Heart left ventricle (tissue), 16 donors: ENCODE measurements around the gene SND1. TPM values are rescaled to one million over a fixed set of nuclear protein-coding genes. Genes with fewer than 3 reads are reported as not detected.

Source experiments
- ATAC-seq, 4 donors: fragments of 200-7000 bp; cut with Tn5 transposase; one replicate each; pipeline ENCODE4 v1.9.1; 2020 to 2022; ENCODE audit warnings: moderate library complexity in 4 of 4, mild to moderate bottlenecking in 3 of 4, moderate number of reproducible peaks in 1 of 4
- DNase-seq, 5 donors: peaks; one replicate each; pipeline ENCODE4 v3.0.0-alpha.2; 2020
- H3K27ac ChIP-seq, 12 donors: fragments of 200-600 bp; sonication (generic) in 4 of 12; one replicate each; pipeline versions ENCODE4 v1.5.0 to v1.8.0; 2016 to 2022; ENCODE audit warnings: mild to moderate bottlenecking in 2 of 12
- H3K27me3 ChIP-seq, 9 donors: fragments of 200-600 bp; sonication (generic) in 2 of 9; one replicate each; pipeline versions ENCODE4 v1.5.1 to v1.8.0; 2016 to 2022; ENCODE audit warnings: mild to moderate bottlenecking in 3 of 9
- H3K36me3 ChIP-seq, 9 donors: fragments of 200-600 bp; sonication (generic) in 2 of 9; one replicate each; pipeline versions ENCODE4 v1.5.0 to v1.8.0; 2018 to 2022; ENCODE audit warnings: mild to moderate bottlenecking in 2 of 9
- H3K4me1 ChIP-seq, 12 donors: fragments of 200-600 bp; sonication (generic) in 4 of 12; one replicate each; pipeline versions ENCODE4 v1.5.0 to v1.8.0; 2016 to 2022; ENCODE audit warnings: mild to moderate bottlenecking in 3 of 12
- H3K4me3 ChIP-seq, 12 donors: fragments of 200-600 bp; sonication (generic) in 4 of 12; one replicate each; pipeline versions ENCODE4 v1.5.0 to v1.8.0; 2017 to 2022; ENCODE audit warnings: mild to moderate bottlenecking in 9 of 12, moderate library complexity in 4 of 12
- H3K9me3 ChIP-seq, 12 donors: fragments of 200-600 bp; sonication (generic) in 4 of 12; one replicate each; pipeline versions ENCODE4 v1.5.0 to v1.8.0; 2016 to 2022; ENCODE audit warnings: mild to moderate bottlenecking in 1 of 12
- CTCF ChIP-seq, 12 donors: fragments of 200-600 bp; sonication (generic) in 4 of 12; IDR thresholded peaks; one replicate each; pipeline versions ENCODE4 v1.5.0 to v1.8.0; 2018 to 2022; ENCODE audit warnings: antibody characterized with exemption in 12 of 12, mild to moderate bottlenecking in 5 of 12
- POLR2A ChIP-seq, 2 donors: fragments of 450-650 bp; IDR thresholded peaks; one replicate each; pipeline ENCODE4 v1.6.1; 2017; ENCODE audit warnings: antibody characterized with exemption in 2 of 2, mild to moderate bottlenecking in 2 of 2, moderate library complexity in 2 of 2
- WGBS, 4 donors: extraction: QIAGEN DNeasy Blood & Tissue Kit in 2 of 4; methylation state at CpG; one replicate each; pipeline versions ENCODE4 v1.1.5 to v1.1.7; 2013 to 2018; 5-methylcytosine and 5-hydroxymethylcytosine counted together
- intact Hi-C, 10 donors: fragments of 100-400 bp; cut with DNase I; formaldehyde crosslinking; loops; one replicate each; pipeline versions ENCODE4 v1.11.1 to v1.14.2; 2022
- polyA plus RNA-seq, 2 donors: library from polyadenylated mRNA; stranded (reverse); fragments of 200-250 nt; gene quantifications; one replicate each; pipeline ENCODE4 v1.2.3, GENCODE V29; 2013
- total RNA-seq, 9 donors: library from RNA; depleted of rRNA in 2 of 9; stranded (reverse); fragments of >200 nt in 2 of 9; fragmentation: NEBNext Ultra II Directional in 3 of 9; extraction: Animal tissue kit (Norgen Biotek cat#: 25700) in 3 of 9; gene quantifications; one replicate each; pipeline versions ENCODE4 v1.1.0 to v1.2.4, GENCODE V29; 2016 to 2023
- donor health status: ischemic (EF 13 %, LVEDD 7.1; RV severe dilation, severe dysfunction).
- donor health status: healthy with polysubstance abuse.
- donor health status: DM: no; HTN: yes; CAD: no.
- donor health status: DM: no; HTN: no; CAD: no.
- donor health status: ischemic (EF 25% LVEDD 6.9; RV normal size, moderate dysfunction).
- donor health status: ischemic (EF 25% LVEDD 5.7; RV mildly dilated, moderate dysfunction).
- donor health status: healthy.
- donor health status: DM: yes; HTN: yes; CAD: no.
- donor health status: ischemic (EF 35%, LVEDD 5.7; RV mildly dilated, moderate dysfunction).
- donor health status: nonischemic (EF 11% LVEDD 7.7; RV severe dilation, severe dysfunction).
- donor health status: DM: yes; HTN: yes; CAD: no.
- donor health status: PGD.
- donor health status: ischemic (EF 29% LVEDD 5.4; RV normal size, mild dysfunction).
- donor health status: nonischemic (EF 23%, LVEDD 6.1; RV moderate dilation, normal function).

Gene SND1
- total and polyA plus RNA-seq, 11 donors: 45.6 to 115 (median 76.3) TPM

GRCh38 chr7:128019288-128019687, 367.3 kb downstream of the SND1 start:
- Histone ChIP-seq H3K4me3 (no peak overlapping the region), H3K4me1 (peaks cover 0 to 19% (median 0%) of the 10 kb centered on the region in 12 donors), H3K27ac (no peak overlapping the region), H3K27me3 (no peaks in the 10 kb centered on the region), H3K36me3 (peaks cover 0 to 32% (median 0%) of the 10 kb centered on the region in 9 donors), H3K9me3 (no peaks in the 10 kb centered on the region)
- 90 to 98% (median 92%) methylated on average over 3 of the region's 3 CpGs for WGBS, 4 donors
- intact Hi-C loops: no loop called here
- ATAC-seq: no peak
- no peak for DNase-seq
- TF ChIP-seq POLR2A (IDR thresholded peaks at IDR 0.05) (no peak), CTCF (IDR thresholded peaks at IDR 0.05) (no peak)

- Histone ChIP-seq H3K27ac (no peak overlapping the region), H3K4me3 (no peak overlapping the region), H3K9me3 (no peaks in the 10 kb centered on the region), H3K36me3 (peaks cover 0 to 26% (median 0%) of the 10 kb centered on the region in 9 donors), H3K4me1 (peaks cover 0 to 25% (median under 1%) of the 10 kb centered on the region in 12 donors), H3K27me3 (no peaks in the 10 kb centered on the region)
- DNase-seq (no peak), ATAC-seq (no peak)
- TF ChIP-seq POLR2A (IDR thresholded peaks at IDR 0.05) (no peak), CTCF (IDR thresholded peaks at IDR 0.05) (peak in 4 of 12 donors; percentile 5 to 28 (median 18))
- WGBS, 4 donors: 90 to 92% (median 91%) methylated on average over 6 of the region's 6 CpGs
- intact Hi-C loops: no loop called here
Measured at GRCh38 chr7:128020159-128020558, 368.2 kb downstream of the SND1 start.

GRCh38 chr7:128021366-128021765, 369.4 kb downstream of the SND1 start:
- DNase-seq: no peak
- H3K27me3 ChIP-seq: no peaks in the 10 kb centered on the region
- no peak for TF ChIP-seq CTCF (IDR thresholded peaks at IDR 0.05)
- H3K4me1 ChIP-seq: peaks cover 0 to 37% (median 9%) of the 10 kb centered on the region in 12 donors
- H3K4me3 ChIP-seq: no peak overlapping the region
- 88 to 97% (median 94%) methylated on average over 2 of the region's 2 CpGs for whole genome bisulfite sequencing, 4 donors
- ATAC-seq: no peak
- no peaks in the 10 kb centered on the region for H3K9me3 ChIP-seq
- H3K36me3 ChIP-seq: peaks cover 0 to 26% (median 0%) of the 10 kb centered on the region in 9 donors
- no peak overlapping the region for H3K27ac ChIP-seq
- intact Hi-C loops: no loop called here

GRCh38 chr7:128022631-128023532, 370.9 kb downstream of the SND1 start:
- TF ChIP-seq CTCF (IDR thresholded peaks at IDR 0.05) (no peak), POLR2A (IDR thresholded peaks at IDR 0.05) (no peak)
- H3K4me3 ChIP-seq: no peak overlapping the region
- H3K27ac ChIP-seq: no peak overlapping the region
- WGBS, 4 donors: 92 to 94% (median 94%) methylated on average over 6 of the region's 6 CpGs
- peaks cover 0 to 42% (median 13%) of the 10 kb centered on the region in 12 donors for H3K4me1 ChIP-seq
- no peaks in the 10 kb centered on the region for H3K27me3 ChIP-seq
- no peaks in the 10 kb centered on the region for H3K9me3 ChIP-seq
- peaks cover 0 to 15% (median 0%) of the 10 kb centered on the region in 9 donors for H3K36me3 ChIP-seq
- intact Hi-C loops: no loop called here
- ATAC-seq (peak in 2 of 4 donors; percentile 26 to 32), DNase-seq (no peak)
